Endodermal cell (in vitro differentiated cells): ENCODE data around the gene ANO1. TPM values are rescaled to one million over a fixed set of nuclear protein-coding genes. Genes with fewer than 3 reads are reported as not detected.

ENCODE experiments used
- DNase-seq: peaks from one replicate; pipeline ENCODE4 v3.0.0-alpha.2; 2017
- H3K27ac ChIP-seq: 2 replicates; pipeline ENCODE4 v1.5.1; 2013; ENCODE audit warnings: mild to moderate bottlenecking, low read depth, low read length, moderate library complexity
- H3K27me3 ChIP-seq: 2 replicates; pipeline ENCODE4 v1.6.1; 2013; ENCODE audit warnings: mild to moderate bottlenecking, low read length, moderate library complexity; ENCODE audit not compliant: insufficient read depth, control insufficient read depth, poor library complexity, severe bottlenecking
- H3K36me3 ChIP-seq: 2 replicates; pipeline ENCODE4 v1.7.0; 2013; ENCODE audit warnings: mild to moderate bottlenecking, low read length, moderate library complexity; ENCODE audit not compliant: control insufficient read depth, insufficient read depth
- H3K4me1 ChIP-seq: one replicate; pipeline ENCODE4 v1.7.0; 2013; ENCODE audit warnings: low read length; ENCODE audit not compliant: control insufficient read depth, insufficient read depth
- H3K4me3 ChIP-seq: 2 replicates; pipeline ENCODE4 v1.5.1; 2013; ENCODE audit warnings: mild to moderate bottlenecking, low read length, moderate library complexity
- H3K9ac ChIP-seq: 2 replicates; pipeline ENCODE4 v1.6.1; 2013; ENCODE audit warnings: mild to moderate bottlenecking, low read length, moderate library complexity; ENCODE audit not compliant: poor library complexity, severe bottlenecking; ENCODE audit errors: extremely low read depth
- H3K9me3 ChIP-seq: 2 replicates; pipeline ENCODE4 v1.6.1; 2013; ENCODE audit warnings: mild to moderate bottlenecking, low read length, moderate library complexity; ENCODE audit not compliant: control insufficient read depth
- H3K27ac Mint-ChIP-seq: 2 replicates; pipeline ENCODE4 v1.8.0; 2020; ENCODE audit warnings: mixed read lengths
- H3K27me3 Mint-ChIP-seq: 2 replicates; pipeline ENCODE4 v1.8.0; 2021; ENCODE audit warnings: mild to moderate bottlenecking, mixed read lengths; ENCODE audit not compliant: insufficient read depth
- H3K36me3 Mint-ChIP-seq: 2 replicates; pipeline ENCODE4 v1.8.0; 2020; ENCODE audit warnings: low read depth, mixed read lengths
- H3K4me1 Mint-ChIP-seq: 2 replicates; pipeline ENCODE4 v1.8.0; 2020; ENCODE audit warnings: mixed read lengths
- H3K4me3 Mint-ChIP-seq: 2 replicates; pipeline ENCODE4 v1.8.0; 2020; ENCODE audit warnings: mild to moderate bottlenecking, moderate library complexity, mixed read lengths
- H3K9me3 Mint-ChIP-seq: 2 replicates; pipeline ENCODE4 v1.8.0; 2020; ENCODE audit warnings: mild to moderate bottlenecking, mixed read lengths
- CTCF ChIP-seq: fragments of 200-600 bp; sonication (generic); conservative IDR thresholded peaks from 2 replicates; pipeline ENCODE4 v1.5.0; 2021; ENCODE audit warnings: antibody characterized with exemption, mild to moderate bottlenecking
- WGBS, 2 experiments: methylation state at CpG; one replicate each; pipeline versions ENCODE4 v1.1.5 to v1.1.7; 2013; ENCODE audit warnings: missing lambda C conversion rate in 2 of 2, mixed read lengths in 1 of 2; ENCODE audit not compliant: insufficient coverage in 1 of 2, insufficient read length in 1 of 2; 5-methylcytosine and 5-hydroxymethylcytosine counted together
- total RNA-seq, 2 donors: library from RNA; stranded (reverse); fragmentation: NEBNext Ultra II Directional in 1 of 2; extraction: Animal tissue kit (Norgen Biotek cat#: 25700) in 1 of 2; gene quantifications; 2 replicates in 1 of 2; 3 replicates in 1 of 2; pipeline ENCODE4 v1.2.1, GENCODE V29; 2021

The ANO1 gene
- total RNA-seq, 2 donors from 2014 or later = 3.0 to 7.7 TPM

GRCh38 chr11:70189622-70190021 lies 111.5 kb downstream of the ANO1 start:
- Mint-ChIP-seq H3K27me3 (no peaks in the 10 kb centered on the region), H3K9me3 (no peaks in the 10 kb centered on the region), H3K4me1 (peaks cover 2% of the 10 kb centered on the region), H3K27ac (no peak overlapping the region), H3K36me3 (no peaks in the 10 kb centered on the region), H3K4me3 (no peak overlapping the region)
- Histone ChIP-seq H3K9me3 (no peaks in the 10 kb centered on the region), H3K27ac (no peak overlapping the region), H3K4me3 (no peak overlapping the region), H3K9ac (no peak overlapping the region), H3K4me1 (no peaks in the 10 kb centered on the region), H3K36me3 (no peaks in the 10 kb centered on the region), H3K27me3 (no peaks in the 10 kb centered on the region)
- TF ChIP-seq CTCF = no peak
- 93 to 94% methylated on average over 9 to 11 of the region's 11 CpGs for WGBS, 2 experiments
- DNase-seq = no peak

GRCh38 chr11:70191495-70192140 lies 113.5 kb downstream of the ANO1 start:
- Histone ChIP-seq H3K4me3 (no peak overlapping the region), H3K4me1 (no peaks in the 10 kb centered on the region), H3K9me3 (no peaks in the 10 kb centered on the region), H3K36me3 (no peaks in the 10 kb centered on the region), H3K27me3 (no peaks in the 10 kb centered on the region), H3K9ac (no peak overlapping the region), H3K27ac (no peak overlapping the region)
- TF ChIP-seq CTCF = peak; percentile 99
- Mint-ChIP-seq H3K27me3 (no peaks in the 10 kb centered on the region), H3K4me1 (peaks cover 2% of the 10 kb centered on the region), H3K4me3 (no peak overlapping the region), H3K36me3 (no peaks in the 10 kb centered on the region), H3K9me3 (no peaks in the 10 kb centered on the region), H3K27ac (no peak overlapping the region)
- DNase-seq = peak; percentile 96
- WGBS, 2 experiments = 18 to 22% methylated on average over 13 to 22 of the region's 22 CpGs

- TF ChIP-seq CTCF = no peak
- no peaks in the 10 kb centered on the region for H3K4me1 ChIP-seq
- Mint-ChIP-seq H3K4me3 (no peak overlapping the region), H3K27ac (no peak overlapping the region), H3K4me1 (peaks cover 2% of the 10 kb centered on the region), H3K27me3 (no peaks in the 10 kb centered on the region), H3K9me3 (no peaks in the 10 kb centered on the region), H3K36me3 (no peaks in the 10 kb centered on the region)
- H3K27me3 ChIP-seq = no peaks in the 10 kb centered on the region
- H3K36me3 ChIP-seq = no peaks in the 10 kb centered on the region
- WGBS, 2 experiments = 89 to 91% methylated on average over 12 to 15 of the region's 15 CpGs
- DNase-seq = no peak
- H3K9ac ChIP-seq = no peak overlapping the region
- H3K9me3 ChIP-seq = no peaks in the 10 kb centered on the region
- H3K4me3 ChIP-seq = no peak overlapping the region
- H3K27ac ChIP-seq = no peak overlapping the region
Measured at GRCh38 chr11:70192666-70193410, 114.7 kb downstream of the ANO1 start.
